Upper lobe of left lung (tissue), 6 donors: ENCODE measurements around the gene ALOX12. TPM values are rescaled to one million over a fixed set of nuclear protein-coding genes. Genes with fewer than 3 reads are reported as not detected.
A peak's percentile ranks its signal among the peaks of the same experiment; 100 is the strongest.

ENCODE experiments used
- ATAC-seq, 2 donors: fragments of 200-7000 bp; cut with Tn5 transposase; one replicate each; pipeline ENCODE4 v1.9.1; 2022; ENCODE audit warnings: mild to moderate bottlenecking in 2 of 2, moderate library complexity in 2 of 2; ENCODE audit not compliant: low FRiP score in 2 of 2
- DNase-seq, 2 donors: peaks; one replicate each; pipeline ENCODE4 v3.0.0-alpha.2; 2019 to 2020
- H3K27ac ChIP-seq, 4 donors: fragments of 200-600 bp; sonication (generic); one replicate each; pipeline ENCODE4 v1.5.1; 2016 to 2019
- H3K27me3 ChIP-seq, 4 donors: fragments of 200-600 bp; sonication (generic); one replicate each; pipeline ENCODE4 v1.5.1; 2017 to 2019
- H3K36me3 ChIP-seq, 4 donors: fragments of 200-600 bp; sonication (generic); one replicate each; pipeline ENCODE4 v1.5.1; 2016 to 2019
- H3K4me1 ChIP-seq, 4 donors: fragments of 200-600 bp; sonication (generic); one replicate each; pipeline ENCODE4 v1.5.1; 2018 to 2019
- H3K4me3 ChIP-seq, 4 donors: fragments of 200-600 bp; sonication (generic); one replicate each; pipeline ENCODE4 v1.5.1; 2017 to 2019; ENCODE audit warnings: mild to moderate bottlenecking in 2 of 4, moderate library complexity in 1 of 4
- H3K9me3 ChIP-seq, 4 donors: fragments of 200-600 bp; sonication (generic); one replicate each; pipeline ENCODE4 v1.5.1; 2018 to 2019
- CTCF ChIP-seq, 6 experiments: fragments of 450-650 bp in 4 of 6; fragments of 200-600 bp in 2 of 6; sonication (generic) in 2 of 6; IDR thresholded peaks; one replicate each; pipeline ENCODE4 v1.5.1; 2016 to 2019; ENCODE audit warnings: antibody characterized with exemption in 6 of 6
- EP300 ChIP-seq, 4 donors: sonication (generic); formaldehyde crosslinking; IDR thresholded peaks; one replicate each; pipeline ENCODE4 v1.5.1; 2017; ENCODE audit warnings: antibody characterized with exemption in 4 of 4, control low read depth in 2 of 4
- POLR2A ChIP-seq, 4 donors: fragments of 450-650 bp; IDR thresholded peaks; one replicate each; pipeline ENCODE4 v1.5.1; 2016 to 2017; ENCODE audit warnings: antibody characterized with exemption in 4 of 4, mild to moderate bottlenecking in 2 of 4
- POLR2AphosphoS5 ChIP-seq, 2 donors: sonication (generic); formaldehyde crosslinking; IDR thresholded peaks; one replicate each; pipeline ENCODE4 v1.5.1; 2017; ENCODE audit warnings: antibody characterized with exemption in 2 of 2
- WGBS, 2 donors: methylation state at CpG; one replicate each; pipeline ENCODE4 v1.1.5; 2017 to 2018; 5-methylcytosine and 5-hydroxymethylcytosine counted together
- total RNA-seq, 6 donors: library from RNA; depleted of rRNA in 4 of 6; stranded (reverse); fragments of >200 nt in 4 of 6; gene quantifications; one replicate each; pipeline versions ENCODE4 v1.1.0 to v1.2.1, GENCODE V29; 2016 to 2021
- donor health status: DM: no; HTN: no; CAD: no; lungs with moderate emphysema.
- donor health status: DM: no; HTN: yes; CAD: no; lungs with severe emphysema.

The ALOX12 gene
- total RNA-seq, 6 donors from 2014 or later: 0.26 to 3.1 (median 0.46) TPM

GRCh38 chr17:6998855-6999508 is 3.1 kb downstream of the ALOX12 start:
- Histone ChIP-seq H3K27me3 (no peaks in the 10 kb centered on the region), H3K4me1 (peaks cover 6 to 17% (median 11%) of the 10 kb centered on the region in 4 donors), H3K9me3 (no peaks in the 10 kb centered on the region), H3K4me3 (no peak overlapping the region), H3K36me3 (peaks cover 8 to 67% (median 48%) of the 10 kb centered on the region in 4 donors), H3K27ac (no peak overlapping the region)
- TF ChIP-seq POLR2A (IDR thresholded peaks at IDR 0.05): no peak
- TF ChIP-seq POLR2AphosphoS5 (IDR thresholded peaks at IDR 0.05): no peak
- no peak for TF ChIP-seq EP300 (IDR thresholded peaks at IDR 0.05)
- TF ChIP-seq CTCF (IDR thresholded peaks at IDR 0.05): no peak
- no peak for ATAC-seq
- 86% methylated on average over 9 to 11 of the region's 11 CpGs for WGBS, 2 donors
- DNase-seq: no peak

- ATAC-seq (no peak), DNase-seq (no peak)
- peaks cover 0 to 2% (median 0%) of the 10 kb centered on the region in 4 donors for H3K4me1 ChIP-seq
- H3K36me3 ChIP-seq: peaks cover 8 to 64% (median 47%) of the 10 kb centered on the region in 4 donors
- no peak overlapping the region for H3K4me3 ChIP-seq
- H3K27me3 ChIP-seq: no peaks in the 10 kb centered on the region
- TF ChIP-seq EP300 (IDR thresholded peaks at IDR 0.05) (no peak), POLR2A (IDR thresholded peaks at IDR 0.05) (no peak), CTCF (IDR thresholded peaks at IDR 0.05) (peak in 5 of 6 experiments; percentile 21 to 42 (median 26)), POLR2AphosphoS5 (IDR thresholded peaks at IDR 0.05) (no peak)
- H3K9me3 ChIP-seq: no peaks in the 10 kb centered on the region
- WGBS, 2 donors: 74 to 84% methylated on average over 10 of the region's 10 CpGs
- H3K27ac ChIP-seq: no peak overlapping the region
These were observed 5.6 kb downstream of the ALOX12 start for GRCh38 chr17:7001318-7001961.

- Histone ChIP-seq H3K36me3 (peaks cover 8 to 65% (median 46%) of the 10 kb centered on the region in 4 donors), H3K4me1 (no peaks in the 10 kb centered on the region), H3K9me3 (no peaks in the 10 kb centered on the region), H3K27me3 (no peaks in the 10 kb centered on the region), H3K27ac (no peak overlapping the region), H3K4me3 (no peak overlapping the region)
- WGBS, 2 donors: 91% methylated on average over 6 of the region's 6 CpGs
- ATAC-seq (no peak), DNase-seq (no peak)
- TF ChIP-seq EP300 (IDR thresholded peaks at IDR 0.05) (no peak), CTCF (IDR thresholded peaks at IDR 0.05) (no peak), POLR2AphosphoS5 (IDR thresholded peaks at IDR 0.05) (no peak), POLR2A (IDR thresholded peaks at IDR 0.05) (no peak)
These were observed 6.6 kb downstream of the ALOX12 start for GRCh38 chr17:7002288-7003047.

GRCh38 chr17:7003745-7004144 is 7.9 kb downstream of the ALOX12 start:
- 78 to 93% methylated on average over 2 of the region's 2 CpGs for WGBS, 2 donors
- Histone ChIP-seq H3K36me3 (peaks cover 8 to 63% (median 44%) of the 10 kb centered on the region in 4 donors), H3K4me3 (no peak overlapping the region), H3K4me1 (no peaks in the 10 kb centered on the region), H3K9me3 (no peaks in the 10 kb centered on the region), H3K27ac (no peak overlapping the region), H3K27me3 (no peaks in the 10 kb centered on the region)
- TF ChIP-seq EP300 (IDR thresholded peaks at IDR 0.05) (no peak), CTCF (IDR thresholded peaks at IDR 0.05) (no peak), POLR2A (IDR thresholded peaks at IDR 0.05) (no peak)
- DNase-seq: no peak
- no peak for ATAC-seq
